HG03097 (cell line): ENCODE measurements around the gene PKIG.

ENCODE experiments used
- ATAC-seq: cut with Tn5 transposase; IDR thresholded peaks from one replicate; pipeline ENCODE4 v1.9.1; 2021; ENCODE audit not compliant: unreplicated experiment, low FRiP score

PKIG gene

GRCh38 chr20:44637042-44637441, 54.7 kb downstream of the PKIG start:
- ATAC-seq: no peak

GRCh38 chr20:44637522-44638372, 55.4 kb downstream of the PKIG start:
- ATAC-seq: no peak

- no peak for ATAC-seq
Observed at GRCh38 chr20:44640522-44640921, 58.1 kb downstream of the PKIG start.

GRCh38 chr20:44641325-44641724, 58.9 kb downstream of the PKIG start:
- ATAC-seq: no peak

- ATAC-seq: no peak
Observed at GRCh38 chr20:44642203-44643153, 60.1 kb downstream of the PKIG start.

GRCh38 chr20:44643154-44643519, 60.8 kb downstream of the PKIG start:
- ATAC-seq: no peak

GRCh38 chr20:44643596-44644229, 61.3 kb downstream of the PKIG start:
- no peak for ATAC-seq

GRCh38 chr20:44644230-44644617, 61.8 kb downstream of the PKIG start:
- ATAC-seq: no peak

GRCh38 chr20:44644667-44645131, 62.3 kb downstream of the PKIG start:
- no peak for ATAC-seq

GRCh38 chr20:44646023-44646640, 63.8 kb downstream of the PKIG start:
- peak; percentile 33 for ATAC-seq

GRCh38 chr20:44646641-44647274, 64.4 kb downstream of the PKIG start:
- no peak for ATAC-seq

GRCh38 chr20:44648068-44648467, 65.7 kb downstream of the PKIG start:
- ATAC-seq: no peak

GRCh38 chr20:44648579-44648978, 66.2 kb downstream of the PKIG start:
- no peak for ATAC-seq

- no peak for ATAC-seq
Observed at GRCh38 chr20:44649126-44649525, 66.7 kb downstream of the PKIG start.

GRCh38 chr20:44649976-44650375, 67.6 kb downstream of the PKIG start:
- ATAC-seq: no peak

GRCh38 chr20:44650771-44651433, 68.5 kb downstream of the PKIG start:
- ATAC-seq: no peak

GRCh38 chr20:44651434-44651683, 69.0 kb downstream of the PKIG start:
- no peak for ATAC-seq

- no peak for ATAC-seq
Observed at GRCh38 chr20:44651684-44652423, 69.5 kb downstream of the PKIG start, which contains the start of gene ADA. ADA (minus strand) TSS chr20:44651699; CDS start chr20:44651607, 92 bp downstream.

GRCh38 chr20:44653546-44653945, 71.2 kb downstream of the PKIG start:
- ATAC-seq: no peak
